Measurements from ENCODE around the gene ITGA6. TPM values are rescaled to one million over a fixed set of nuclear protein-coding genes. Genes with fewer than 3 reads are reported as not detected.

The ITGA6 gene
- total and polyA plus RNA-seq, 5 donors: 14.8 to 38.3 (median 30.0) TPM

DNA sequence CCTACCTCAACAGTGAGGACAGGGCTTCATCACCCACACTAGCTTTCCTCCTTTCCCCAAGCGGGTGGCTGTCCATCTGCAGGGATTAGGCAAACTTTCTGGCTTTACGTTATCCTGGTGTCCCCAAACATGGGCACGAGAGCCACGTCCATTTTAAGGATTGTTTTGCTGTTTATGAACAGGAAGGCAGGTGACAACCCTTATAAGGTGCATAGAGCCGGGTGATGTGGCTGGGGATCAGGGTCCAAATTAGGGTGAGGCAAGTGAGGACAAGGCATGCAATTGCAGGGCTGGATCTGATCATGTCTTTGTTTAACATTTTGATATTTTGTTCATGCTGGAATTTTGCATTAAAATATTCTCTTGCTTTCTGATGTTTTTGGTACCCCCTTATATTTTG lies 27.6 kb upstream of the ITGA6 start:
- no peak for ATAC-seq
- no peak overlapping the region for H3K27ac ChIP-seq (ENCODE audit: low read length)
- no peaks in the 10 kb centered on the region for H3K27me3 ChIP-seq (ENCODE audit: control insufficient read depth, insufficient read depth)
- peaks cover 4% of the 10 kb centered on the region for H3K4me1 ChIP-seq (ENCODE audit: control insufficient read depth, insufficient read depth, low read length)
- H3K9me3 ChIP-seq (ENCODE audit: control insufficient read depth, low read length): no peaks in the 10 kb centered on the region
- peak in 1 of 3 donors; percentile 18 for DNase-seq
- no peak overlapping the region for H3K4me3 ChIP-seq (ENCODE audit: low read length)
- 96% methylated on average over 5 of the region's 5 CpGs for WGBS
- intact Hi-C loops (cut with DNase I): no loop called here

DNA sequence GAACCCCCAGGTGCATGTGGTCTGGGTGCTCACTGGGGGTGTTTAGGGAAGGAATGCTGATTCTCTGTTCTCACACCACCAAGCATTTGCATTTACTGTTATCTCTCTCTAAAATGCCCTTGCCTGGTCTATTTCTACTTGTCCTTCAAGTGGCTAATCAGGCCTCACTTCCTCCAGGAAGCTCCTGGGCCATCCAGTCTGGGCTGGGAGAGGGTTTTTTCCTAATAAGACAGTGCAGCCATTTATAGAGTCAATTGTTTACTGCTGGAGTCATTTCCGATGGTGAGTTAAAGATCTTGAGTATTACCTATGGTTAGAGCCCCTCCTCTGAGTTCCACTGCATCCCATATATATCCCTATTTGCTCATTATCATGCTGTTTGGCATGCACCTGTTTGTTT lies 25.2 kb upstream of the ITGA6 start:
- ATAC-seq (peak in 1 of 2 donors; percentile 38), DNase-seq (no peak)
- intact Hi-C loops (cut with DNase I): no loop called here
- peaks cover 4% of the 10 kb centered on the region for H3K4me1 ChIP-seq (ENCODE audit: control insufficient read depth, insufficient read depth, low read length)
- H3K27ac ChIP-seq (ENCODE audit: low read length): no peak overlapping the region
- no peak overlapping the region for H3K4me3 ChIP-seq (ENCODE audit: low read length)
- no peaks in the 10 kb centered on the region for H3K27me3 ChIP-seq (ENCODE audit: control insufficient read depth, insufficient read depth)
- H3K9me3 ChIP-seq (ENCODE audit: control insufficient read depth, low read length): no peaks in the 10 kb centered on the region
- 69% methylated on average over 1 of the region's 1 CpG for WGBS

DNA sequence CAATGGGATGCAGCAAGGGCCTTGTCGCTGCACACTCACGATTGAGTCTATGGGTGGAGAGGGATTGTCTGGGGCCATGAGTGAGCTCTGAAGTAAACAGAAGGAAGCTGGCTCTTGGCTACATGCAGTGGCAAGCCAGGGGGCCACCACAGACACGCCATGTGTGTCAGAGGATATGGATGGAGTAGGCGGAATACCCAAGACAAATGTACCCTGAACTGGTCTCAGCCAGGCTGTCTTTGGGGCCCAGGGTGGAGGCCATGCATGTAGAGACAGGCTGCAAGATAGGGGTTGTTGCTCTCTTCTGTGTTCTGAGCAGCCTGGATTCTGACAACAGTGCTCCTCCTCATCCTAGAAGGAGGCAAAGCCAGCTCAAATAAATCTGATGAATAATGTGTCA lies 24.0 kb upstream of the ITGA6 start:
- WGBS: 85% methylated on average over 4 of the region's 4 CpGs

DNA sequence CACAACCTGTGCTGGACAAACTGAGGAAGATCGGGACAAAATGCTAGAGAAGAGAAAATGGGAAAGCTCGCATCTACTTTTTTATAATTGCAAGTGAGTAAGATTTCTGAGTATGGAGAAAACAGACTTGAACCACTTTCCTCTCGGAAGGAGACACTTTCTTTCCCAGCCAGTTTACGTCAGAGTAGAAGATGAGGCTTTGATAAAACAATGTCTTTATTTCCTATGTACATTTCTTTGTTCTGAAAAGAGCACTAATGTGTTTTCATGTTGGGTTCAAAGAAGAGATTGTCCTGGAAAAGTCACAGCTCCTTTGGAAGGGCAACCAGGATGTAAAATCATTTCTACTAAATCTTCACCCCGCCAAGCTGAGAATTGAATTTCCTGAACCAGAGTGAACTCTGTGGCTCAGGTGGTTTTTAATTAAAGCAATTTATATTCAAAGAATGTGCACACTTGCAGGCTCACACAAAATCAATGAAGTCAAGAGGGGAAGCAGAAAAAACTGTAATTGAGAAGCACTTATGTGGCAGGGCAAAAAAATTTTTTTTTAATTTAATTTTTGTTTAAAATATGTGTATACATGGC lies 23.4 kb upstream of the ITGA6 start:
- DNase-seq: no peak
- intact Hi-C loops (cut with DNase I): no loop called here
- 76% methylated on average over 5 of the region's 5 CpGs for WGBS
- no peak overlapping the region for H3K27ac ChIP-seq (ENCODE audit: low read length)
- H3K4me1 ChIP-seq (ENCODE audit: control insufficient read depth, insufficient read depth, low read length): peaks cover 5% of the 10 kb centered on the region
- H3K27me3 ChIP-seq (ENCODE audit: control insufficient read depth, insufficient read depth): no peaks in the 10 kb centered on the region
- H3K9me3 ChIP-seq (ENCODE audit: control insufficient read depth, low read length): no peaks in the 10 kb centered on the region
- no peak overlapping the region for H3K4me3 ChIP-seq (ENCODE audit: low read length)
- ATAC-seq: peak in 1 of 2 donors; percentile 45

More for the DNA sequence above, 24.0 kb upstream of the ITGA6 start:
- intact Hi-C loops (cut with DNase I): no loop called here
- Histone ChIP-seq H3K27me3 (ENCODE audit: control insufficient read depth, insufficient read depth) (no peaks in the 10 kb centered on the region), H3K4me1 (ENCODE audit: control insufficient read depth, insufficient read depth, low read length) (peaks cover 4% of the 10 kb centered on the region), H3K4me3 (ENCODE audit: low read length) (no peak overlapping the region), H3K27ac (ENCODE audit: low read length) (peak overlapping the region; percentile 3), H3K9me3 (ENCODE audit: control insufficient read depth, low read length) (no peaks in the 10 kb centered on the region)
- DNase-seq: no peak
- no peak for ATAC-seq

DNA sequence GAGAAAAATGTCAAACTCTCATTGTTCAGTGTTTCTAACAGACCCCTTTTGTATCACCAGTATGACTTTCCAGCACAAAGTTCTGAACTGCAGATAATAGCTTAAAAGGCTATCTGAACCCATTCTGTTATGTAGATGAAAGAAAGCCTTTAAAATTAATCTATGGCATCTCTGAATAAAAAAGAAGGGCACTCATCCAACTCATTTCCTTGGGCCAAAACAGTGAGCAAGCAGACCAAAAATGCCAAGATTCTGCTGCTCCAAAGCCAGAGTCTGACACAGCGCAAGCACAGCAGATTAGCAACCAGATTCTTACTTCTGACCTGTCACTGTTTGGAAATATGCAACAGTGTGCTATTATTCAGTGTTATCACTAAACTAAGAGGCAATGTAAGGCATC lies 22.6 kb upstream of the ITGA6 start:
- ATAC-seq (peak; percentile 24 to 68), DNase-seq (no peak)
- Histone ChIP-seq H3K9me3 (ENCODE audit: control insufficient read depth, low read length) (no peaks in the 10 kb centered on the region), H3K4me1 (ENCODE audit: control insufficient read depth, insufficient read depth, low read length) (peaks cover 5% of the 10 kb centered on the region), H3K27ac (ENCODE audit: low read length) (no peak overlapping the region), H3K4me3 (ENCODE audit: low read length) (no peak overlapping the region), H3K27me3 (ENCODE audit: control insufficient read depth, insufficient read depth) (no peaks in the 10 kb centered on the region)
- 45% methylated on average over 1 of the region's 1 CpG for WGBS
- intact Hi-C loops (cut with DNase I): no loop called here

DNA sequence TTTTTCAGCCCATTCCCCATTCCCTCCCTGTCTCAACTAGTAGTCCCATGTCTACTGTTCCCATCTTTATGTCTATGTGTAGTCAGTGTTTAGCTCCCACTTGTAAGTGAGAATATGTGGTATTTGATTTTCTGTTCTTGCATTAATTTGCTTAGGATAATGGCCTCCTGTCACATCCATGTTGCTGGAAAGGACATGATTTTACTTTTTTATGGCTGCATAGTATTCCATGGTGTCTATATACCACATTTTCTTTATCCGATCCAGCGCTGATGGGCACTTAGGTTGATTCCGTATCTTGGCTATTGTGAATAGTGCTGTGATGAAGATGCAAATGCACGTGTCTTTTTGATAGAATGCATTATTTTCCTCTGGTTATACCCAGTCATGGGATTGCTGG lies 21.7 kb upstream of the ITGA6 start:
- DNase-seq: no peak
- no peak for ATAC-seq
- Histone ChIP-seq H3K27ac (ENCODE audit: low read length) (no peak overlapping the region), H3K9me3 (ENCODE audit: control insufficient read depth, low read length) (no peaks in the 10 kb centered on the region), H3K4me3 (ENCODE audit: low read length) (no peak overlapping the region), H3K4me1 (ENCODE audit: control insufficient read depth, insufficient read depth, low read length) (peaks cover 6% of the 10 kb centered on the region), H3K27me3 (ENCODE audit: control insufficient read depth, insufficient read depth) (no peaks in the 10 kb centered on the region)
- 98% methylated on average over 4 of the region's 4 CpGs for WGBS
- intact Hi-C loops (cut with DNase I): no loop called here

DNA sequence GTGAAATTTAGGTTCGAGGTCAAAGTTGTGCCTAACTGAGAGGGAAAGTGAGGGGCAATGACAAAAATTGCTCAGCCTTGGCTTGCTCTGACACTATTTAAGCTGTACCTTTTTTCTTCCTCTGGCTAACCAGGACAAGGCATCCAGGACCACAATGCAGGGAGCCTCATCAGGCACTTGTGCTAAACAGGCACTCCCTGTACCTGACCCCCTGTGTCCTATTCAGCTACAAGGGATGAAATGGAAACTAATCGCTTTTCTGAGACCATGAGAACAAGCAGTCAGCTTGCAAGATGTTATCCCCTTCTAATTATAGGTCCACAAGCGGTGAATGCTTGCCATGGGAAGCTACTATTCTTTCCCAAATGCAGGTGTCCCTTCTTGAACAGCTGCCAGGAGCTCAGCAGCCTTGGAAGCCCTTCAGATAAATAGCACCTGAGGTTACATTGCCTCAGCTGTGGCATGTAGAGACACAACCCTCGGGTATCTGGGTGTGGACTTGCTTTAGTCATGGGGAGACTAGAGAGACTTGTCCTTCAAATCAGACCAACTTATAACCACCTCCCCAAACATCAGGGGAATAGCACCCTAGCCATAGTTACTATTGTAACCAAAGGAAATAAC lies 19.1 kb upstream of the ITGA6 start:
- H3K27ac ChIP-seq (ENCODE audit: low read length): peak overlapping the region; percentile 47
- no peak for ATAC-seq
- peaks cover 7% of the 10 kb centered on the region for H3K4me1 ChIP-seq (ENCODE audit: control insufficient read depth, insufficient read depth, low read length)
- no peak for DNase-seq
- no peaks in the 10 kb centered on the region for H3K9me3 ChIP-seq (ENCODE audit: control insufficient read depth, low read length)
- H3K27me3 ChIP-seq (ENCODE audit: control insufficient read depth, insufficient read depth): no peaks in the 10 kb centered on the region
- H3K4me3 ChIP-seq (ENCODE audit: low read length): no peak overlapping the region
- intact Hi-C loops (cut with DNase I): no loop called here
- 51% methylated on average over 4 of the region's 4 CpGs for WGBS

DNA sequence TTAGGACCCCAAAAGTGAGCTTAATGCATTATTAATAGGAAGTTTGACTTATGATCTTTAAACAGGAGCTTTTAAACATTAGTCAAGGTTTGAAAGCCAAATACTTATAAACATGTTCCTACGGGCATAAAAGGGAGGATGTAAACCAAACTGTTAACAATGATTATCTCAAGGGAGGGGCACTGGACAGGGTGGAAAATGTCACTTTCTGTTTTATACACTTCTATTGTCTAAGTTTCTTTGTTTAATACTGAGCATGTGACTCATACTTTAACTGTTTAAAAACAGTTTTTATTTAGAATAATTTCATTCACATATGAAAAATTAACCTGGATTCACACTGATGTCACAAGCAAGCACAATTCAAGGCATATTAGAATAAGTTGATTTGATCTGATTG lies 18.3 kb upstream of the ITGA6 start:
- H3K4me1 ChIP-seq (ENCODE audit: control insufficient read depth, insufficient read depth, low read length): peaks cover 7% of the 10 kb centered on the region
- no peaks in the 10 kb centered on the region for H3K9me3 ChIP-seq (ENCODE audit: control insufficient read depth, low read length)
- no peak overlapping the region for H3K27ac ChIP-seq (ENCODE audit: low read length)
- no peak for DNase-seq
- no peak overlapping the region for H3K4me3 ChIP-seq (ENCODE audit: low read length)
- 56% methylated on average over 1 of the region's 1 CpG for WGBS
- intact Hi-C loops (cut with DNase I): no loop called here
- ATAC-seq: peak in 1 of 2 donors; percentile 84
- no peaks in the 10 kb centered on the region for H3K27me3 ChIP-seq (ENCODE audit: control insufficient read depth, insufficient read depth)

DNA sequence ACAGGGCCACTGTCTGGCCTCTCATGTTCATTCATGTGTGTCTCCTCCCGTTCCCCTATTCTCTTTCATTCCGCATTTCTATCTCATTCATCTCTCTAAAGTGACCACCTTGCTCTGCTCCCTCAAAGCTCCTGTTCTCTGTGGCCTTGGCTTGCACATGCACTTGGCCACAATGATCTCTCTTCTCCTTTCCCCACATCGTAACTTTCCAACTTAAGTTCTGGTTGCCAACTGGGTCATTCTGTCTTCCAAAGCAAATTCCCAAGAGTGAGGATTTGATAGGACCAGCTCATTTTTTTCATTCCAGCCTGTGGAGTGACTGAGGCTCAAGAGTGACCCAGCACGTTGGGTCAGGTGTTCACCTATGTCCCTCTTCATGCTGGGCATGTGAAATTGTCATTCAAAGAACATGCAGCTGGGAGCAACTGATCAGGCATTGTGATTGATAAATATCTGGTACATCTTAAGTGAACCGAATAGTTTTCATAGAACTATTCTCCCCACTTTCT lies 14.3 kb upstream of the ITGA6 start:
- Histone ChIP-seq H3K4me3 (ENCODE audit: low read length) (no peak overlapping the region), H3K27ac (ENCODE audit: low read length) (no peak overlapping the region), H3K27me3 (ENCODE audit: control insufficient read depth, insufficient read depth) (no peaks in the 10 kb centered on the region), H3K9me3 (ENCODE audit: control insufficient read depth, low read length) (no peaks in the 10 kb centered on the region), H3K4me1 (ENCODE audit: control insufficient read depth, insufficient read depth, low read length) (peaks cover 7% of the 10 kb centered on the region)
- intact Hi-C loops (cut with DNase I): no loop called here
- ATAC-seq (no peak), DNase-seq (no peak)
- 70% methylated on average over 5 of the region's 5 CpGs for WGBS

DNA sequence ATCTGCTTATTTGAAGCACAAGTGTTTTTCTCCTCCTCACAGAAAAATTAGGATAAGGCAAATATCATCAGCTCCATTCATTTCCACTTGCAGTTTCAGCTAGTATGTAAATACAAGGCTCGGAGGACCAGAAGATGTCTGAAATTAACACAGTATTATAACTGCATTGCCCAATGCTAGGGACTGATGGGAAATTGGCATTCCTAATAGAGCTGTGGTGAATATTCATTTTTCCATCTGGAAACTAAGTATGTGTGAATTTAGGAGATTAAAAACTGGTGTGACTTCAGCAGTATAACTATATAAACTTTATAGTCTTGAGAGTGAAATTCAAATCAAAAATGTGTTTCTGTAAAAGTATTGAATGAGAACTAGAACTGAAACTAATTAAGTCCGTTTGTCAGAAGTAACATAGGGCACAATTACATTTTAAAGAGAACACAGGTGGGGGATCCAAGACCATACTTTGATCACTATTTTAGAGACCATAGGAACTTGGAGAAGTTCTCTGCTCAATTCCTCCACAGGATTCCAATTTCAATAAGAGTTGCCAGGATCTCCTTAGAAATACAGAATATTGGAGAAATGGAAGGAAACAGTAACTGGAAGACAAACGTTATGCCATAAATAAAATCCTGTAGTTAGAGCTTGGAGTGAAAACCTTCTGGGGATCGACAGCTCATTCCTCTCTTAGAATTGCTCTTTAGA lies 12.1 kb upstream of the ITGA6 start:
- Histone ChIP-seq H3K27ac (ENCODE audit: low read length) (no peak overlapping the region), H3K4me3 (ENCODE audit: low read length) (no peak overlapping the region), H3K27me3 (ENCODE audit: control insufficient read depth, insufficient read depth) (no peaks in the 10 kb centered on the region), H3K9me3 (ENCODE audit: control insufficient read depth, low read length) (no peaks in the 10 kb centered on the region), H3K4me1 (ENCODE audit: control insufficient read depth, insufficient read depth, low read length) (peaks cover 2% of the 10 kb centered on the region)
- 67% methylated on average over 4 of the region's 4 CpGs for WGBS
- DNase-seq: no peak
- intact Hi-C loops (cut with DNase I): no loop called here
- ATAC-seq: no peak

DNA sequence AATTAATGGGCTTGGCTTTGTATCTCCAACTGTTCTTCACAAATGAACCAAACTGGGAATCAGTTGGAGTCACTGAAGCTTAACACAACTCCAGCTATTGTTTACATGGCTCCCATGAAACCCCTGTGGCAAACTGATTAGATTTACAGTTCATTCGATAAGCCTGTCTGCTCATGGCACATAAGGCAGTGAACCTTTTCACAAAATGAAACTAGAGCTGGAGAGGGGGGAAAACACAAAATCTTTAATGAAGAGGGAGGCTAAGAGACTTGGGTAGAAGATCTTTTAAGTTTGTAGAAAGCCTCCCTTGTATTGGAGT lies 11.6 kb upstream of the ITGA6 start:
- ATAC-seq (no peak), DNase-seq (no peak)
- Histone ChIP-seq H3K27ac (ENCODE audit: low read length) (no peak overlapping the region), H3K27me3 (ENCODE audit: control insufficient read depth, insufficient read depth) (no peaks in the 10 kb centered on the region), H3K9me3 (ENCODE audit: control insufficient read depth, low read length) (no peaks in the 10 kb centered on the region), H3K4me3 (ENCODE audit: low read length) (no peak overlapping the region), H3K4me1 (ENCODE audit: control insufficient read depth, insufficient read depth, low read length) (no peaks in the 10 kb centered on the region)
- intact Hi-C loops (cut with DNase I): no loop called here
- WGBS: 62% methylated on average over 1 of the region's 1 CpG

Measured in right cardiac atrium (tissue), 5 donors.